HL-60 (cell line): ENCODE measurements around the gene RBM38.

ENCODE experiments used
- DNase-seq, 2 experiments: peaks; one replicate each; pipeline ENCODE4 v3.0.0-alpha.2; 2010 to 2020; ENCODE audit warnings: low read depth in 1 of 2, low spot score in 1 of 2
- H3K27ac ChIP-seq: fragments of 250-450 bp; sonication (Bioruptor Pico); replicated peaks from 2 replicates; pipeline ENCODE4 v1.5.1; 2020; ENCODE audit warnings: mild to moderate bottlenecking, moderate library complexity
- H3K27me3 ChIP-seq: fragments of 250-450 bp; sonication (Bioruptor Pico); 2 replicates; pipeline ENCODE4 v1.5.1; 2021; ENCODE audit warnings: mild to moderate bottlenecking, moderate library complexity; ENCODE audit not compliant: insufficient read depth, poor library complexity, severe bottlenecking
- H3K4me3 ChIP-seq: replicated peaks from 2 replicates; pipeline ENCODE4 v1.5.1; 2011; ENCODE audit warnings: mild to moderate bottlenecking, control low read depth, low read length; ENCODE audit not compliant: insufficient read depth
- GABPA ChIP-seq: IDR thresholded peaks from 2 replicates; pipeline ENCODE4 v1.6.1; 2012; ENCODE audit warnings: low read depth
- POLR2AphosphoS5 ChIP-seq: IDR thresholded peaks from 2 replicates; pipeline ENCODE4 v1.6.1; 2012; ENCODE audit warnings: low read depth
- SPI1 ChIP-seq: IDR thresholded peaks from 2 replicates; pipeline ENCODE4 v1.6.1; 2012; ENCODE audit warnings: low read depth, mild to moderate bottlenecking, borderline replicate concordance
- TF ChIP-seq, protein P1 (sequence below): IDR thresholded peaks from one replicate; pipeline ENCODE4 v1.5.1; 2011; ENCODE audit warnings: low read length, control low read depth, inconsistent platforms; ENCODE audit not compliant: insufficient read depth
- TF ChIP-seq, protein P2 (sequence below): IDR thresholded peaks from 2 replicates; pipeline ENCODE4 v1.6.1; 2012; ENCODE audit warnings: low read depth; ENCODE audit not compliant: insufficient replicate concordance

The RBM38 gene

DNA sequence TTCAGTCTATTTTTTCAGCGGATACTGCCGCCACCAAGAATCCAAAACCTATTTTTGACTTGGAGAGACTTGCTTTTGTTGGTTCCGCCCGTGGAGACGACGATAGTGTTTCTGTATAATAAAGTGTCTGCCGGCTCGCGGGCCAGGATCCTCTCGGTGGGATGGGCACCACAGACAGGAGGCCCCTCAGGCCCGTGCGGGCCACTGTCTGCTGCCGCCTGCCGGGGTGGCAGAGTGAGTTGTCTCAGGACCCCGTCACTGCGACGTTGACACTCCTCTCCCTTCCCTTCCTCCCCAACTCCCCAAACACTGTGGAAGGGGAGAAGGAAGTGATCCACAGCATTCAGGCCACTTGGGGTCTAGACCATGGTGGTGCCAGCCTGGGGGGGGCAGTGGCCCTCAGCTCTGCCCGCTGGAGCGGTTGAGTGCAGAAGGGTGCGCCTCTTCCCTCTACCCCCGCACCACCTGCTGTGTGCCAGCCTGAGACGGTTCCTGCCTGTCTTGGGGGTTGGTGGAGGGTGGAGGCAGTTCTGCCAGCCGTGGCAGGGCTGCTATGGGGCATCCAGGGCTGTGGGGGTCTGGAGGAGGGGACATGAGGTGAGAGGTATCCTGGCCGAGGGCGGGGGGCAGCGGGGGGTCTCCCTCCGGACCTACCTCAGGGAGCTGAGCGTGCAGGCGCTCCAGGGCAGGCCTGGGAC lies 17.5 kb downstream of the RBM38 start:
- Histone ChIP-seq H3K27ac (no peak overlapping the region), H3K4me3 (no peak overlapping the region), H3K27me3 (no peaks in the 10 kb centered on the region)
- TF ChIP-seq, protein P1, sequence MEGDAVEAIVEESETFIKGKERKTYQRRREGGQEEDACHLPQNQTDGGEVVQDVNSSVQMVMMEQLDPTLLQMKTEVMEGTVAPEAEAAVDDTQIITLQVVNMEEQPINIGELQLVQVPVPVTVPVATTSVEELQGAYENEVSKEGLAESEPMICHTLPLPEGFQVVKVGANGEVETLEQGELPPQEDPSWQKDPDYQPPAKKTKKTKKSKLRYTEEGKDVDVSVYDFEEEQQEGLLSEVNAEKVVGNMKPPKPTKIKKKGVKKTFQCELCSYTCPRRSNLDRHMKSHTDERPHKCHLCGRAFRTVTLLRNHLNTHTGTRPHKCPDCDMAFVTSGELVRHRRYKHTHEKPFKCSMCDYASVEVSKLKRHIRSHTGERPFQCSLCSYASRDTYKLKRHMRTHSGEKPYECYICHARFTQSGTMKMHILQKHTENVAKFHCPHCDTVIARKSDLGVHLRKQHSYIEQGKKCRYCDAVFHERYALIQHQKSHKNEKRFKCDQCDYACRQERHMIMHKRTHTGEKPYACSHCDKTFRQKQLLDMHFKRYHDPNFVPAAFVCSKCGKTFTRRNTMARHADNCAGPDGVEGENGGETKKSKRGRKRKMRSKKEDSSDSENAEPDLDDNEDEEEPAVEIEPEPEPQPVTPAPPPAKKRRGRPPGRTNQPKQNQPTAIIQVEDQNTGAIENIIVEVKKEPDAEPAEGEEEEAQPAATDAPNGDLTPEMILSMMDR: no peak
- TF ChIP-seq, protein P2, sequence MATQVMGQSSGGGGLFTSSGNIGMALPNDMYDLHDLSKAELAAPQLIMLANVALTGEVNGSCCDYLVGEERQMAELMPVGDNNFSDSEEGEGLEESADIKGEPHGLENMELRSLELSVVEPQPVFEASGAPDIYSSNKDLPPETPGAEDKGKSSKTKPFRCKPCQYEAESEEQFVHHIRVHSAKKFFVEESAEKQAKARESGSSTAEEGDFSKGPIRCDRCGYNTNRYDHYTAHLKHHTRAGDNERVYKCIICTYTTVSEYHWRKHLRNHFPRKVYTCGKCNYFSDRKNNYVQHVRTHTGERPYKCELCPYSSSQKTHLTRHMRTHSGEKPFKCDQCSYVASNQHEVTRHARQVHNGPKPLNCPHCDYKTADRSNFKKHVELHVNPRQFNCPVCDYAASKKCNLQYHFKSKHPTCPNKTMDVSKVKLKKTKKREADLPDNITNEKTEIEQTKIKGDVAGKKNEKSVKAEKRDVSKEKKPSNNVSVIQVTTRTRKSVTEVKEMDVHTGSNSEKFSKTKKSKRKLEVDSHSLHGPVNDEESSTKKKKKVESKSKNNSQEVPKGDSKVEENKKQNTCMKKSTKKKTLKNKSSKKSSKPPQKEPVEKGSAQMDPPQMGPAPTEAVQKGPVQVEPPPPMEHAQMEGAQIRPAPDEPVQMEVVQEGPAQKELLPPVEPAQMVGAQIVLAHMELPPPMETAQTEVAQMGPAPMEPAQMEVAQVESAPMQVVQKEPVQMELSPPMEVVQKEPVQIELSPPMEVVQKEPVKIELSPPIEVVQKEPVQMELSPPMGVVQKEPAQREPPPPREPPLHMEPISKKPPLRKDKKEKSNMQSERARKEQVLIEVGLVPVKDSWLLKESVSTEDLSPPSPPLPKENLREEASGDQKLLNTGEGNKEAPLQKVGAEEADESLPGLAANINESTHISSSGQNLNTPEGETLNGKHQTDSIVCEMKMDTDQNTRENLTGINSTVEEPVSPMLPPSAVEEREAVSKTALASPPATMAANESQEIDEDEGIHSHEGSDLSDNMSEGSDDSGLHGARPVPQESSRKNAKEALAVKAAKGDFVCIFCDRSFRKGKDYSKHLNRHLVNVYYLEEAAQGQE: no peak
- TF ChIP-seq POLR2AphosphoS5 (no peak), SPI1 (no peak), GABPA (no peak)
- no peak for DNase-seq

DNA sequence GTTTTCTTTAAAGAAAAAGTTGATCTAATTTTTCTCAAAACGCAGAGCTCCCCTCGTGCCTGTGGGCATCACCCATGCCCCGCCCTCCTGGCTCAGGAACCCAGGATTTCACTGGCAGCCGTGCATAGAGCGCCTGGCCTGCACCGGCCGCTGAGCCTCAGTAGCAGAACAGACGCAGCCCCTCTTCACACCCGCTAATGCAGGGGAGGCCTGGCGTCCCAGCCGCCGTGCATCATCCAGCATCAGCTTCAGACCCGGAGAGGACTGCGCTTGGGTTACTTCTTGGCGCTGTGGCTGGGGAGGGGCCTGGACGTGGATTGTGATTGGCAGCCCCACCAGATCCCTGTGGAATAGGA lies 18.1 kb downstream of the RBM38 start:
- Histone ChIP-seq H3K4me3 (no peak overlapping the region), H3K27me3 (no peaks in the 10 kb centered on the region), H3K27ac (no peak overlapping the region)
- no peak for TF ChIP-seq SPI1
- no peak for TF ChIP-seq POLR2AphosphoS5
- no peak for TF ChIP-seq GABPA
- TF ChIP-seq, protein P2: no peak
- TF ChIP-seq, protein P1: no peak
- DNase-seq: no peak

DNA sequence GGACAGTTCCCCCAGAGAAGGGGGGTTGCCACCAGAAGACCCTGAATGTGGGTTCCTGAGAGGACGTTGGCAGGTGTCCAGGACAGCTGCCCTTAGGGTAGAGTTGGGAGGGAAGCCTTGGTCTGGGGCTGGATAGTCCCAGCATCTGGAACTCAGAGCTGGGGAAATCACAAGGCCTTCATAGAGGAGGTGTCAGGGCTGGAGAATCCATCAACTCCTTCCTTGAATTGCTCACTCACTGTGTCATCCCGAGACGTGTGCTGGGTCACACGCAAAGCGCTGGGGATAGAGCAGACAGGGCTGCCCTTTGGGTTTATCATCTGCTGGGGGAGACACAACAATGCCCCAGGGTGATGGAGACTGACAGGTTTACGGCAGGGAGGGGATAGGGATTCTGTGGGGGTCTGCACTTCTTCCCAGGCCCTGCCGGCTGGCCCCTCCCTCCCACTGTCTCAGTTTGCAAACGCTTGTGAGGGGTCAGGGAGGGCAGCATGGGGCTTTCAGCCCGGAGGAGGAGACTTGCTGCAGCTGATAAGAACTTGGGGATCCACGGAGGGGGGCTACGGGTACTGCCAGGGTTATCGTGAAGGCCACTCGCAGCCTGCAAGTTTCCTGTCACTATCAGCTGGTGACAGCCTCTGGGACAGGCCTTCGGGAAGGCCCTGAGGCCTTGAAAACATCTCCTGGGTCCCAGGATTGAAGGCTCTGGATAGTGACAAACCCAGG lies 18.6 kb downstream of the RBM38 start:
- DNase-seq: no peak
- H3K27me3 ChIP-seq: no peaks in the 10 kb centered on the region
- no peak for TF ChIP-seq SPI1
- TF ChIP-seq POLR2AphosphoS5: no peak
- TF ChIP-seq, protein P1: no peak
- TF ChIP-seq, protein P2: no peak
- no peak for TF ChIP-seq GABPA
- no peak overlapping the region for H3K27ac ChIP-seq
- H3K4me3 ChIP-seq: no peak overlapping the region
